Neutrophil (primary cell): ENCODE measurements around the gene S1PR4.

Source experiments
- H3K27ac ChIP-seq: fragments of 200-600 bp; sonication (generic); 2 replicates; pipeline ENCODE4 v1.5.1; 2016; ENCODE audit warnings: mild to moderate bottlenecking, moderate library complexity
- H3K27me3 ChIP-seq: fragments of 200-600 bp; sonication (generic); 2 replicates; pipeline ENCODE4 v1.6.0; 2016; ENCODE audit warnings: mild to moderate bottlenecking
- H3K36me3 ChIP-seq: fragments of 200-600 bp; sonication (generic); 2 replicates; pipeline ENCODE4 v1.5.1; 2017
- H3K4me1 ChIP-seq, 2 experiments: fragments of 200-600 bp in 1 of 2; sonication (generic) in 1 of 2; 1 replicate in 1 of 2; 2 replicates in 1 of 2; pipeline versions ENCODE4 v1.5.1 to v1.6.1; 2013 to 2016; ENCODE audit warnings: low read depth in 1 of 2, low read length in 1 of 2, mild to moderate bottlenecking in 1 of 2, moderate library complexity in 1 of 2; ENCODE audit not compliant: control insufficient read depth in 1 of 2, insufficient read depth in 1 of 2
- H3K4me3 ChIP-seq, 2 experiments: fragments of 200-600 bp in 1 of 2; sonication (generic) in 1 of 2; 1 replicate in 1 of 2; 2 replicates in 1 of 2; pipeline ENCODE4 v1.5.1; 2013 to 2016; ENCODE audit warnings: low read depth in 1 of 2, low read length in 1 of 2, mild to moderate bottlenecking in 1 of 2, moderate library complexity in 1 of 2
- H3K9me3 ChIP-seq: fragments of 200-600 bp; sonication (generic); 2 replicates; pipeline ENCODE4 v1.5.1; 2016
- TF ChIP-seq, protein P1 (sequence below): fragments of 200-600 bp; sonication (generic); IDR thresholded peaks from 2 replicates; pipeline ENCODE4 v1.5.1; 2016; ENCODE audit warnings: antibody characterized with exemption

Gene S1PR4

DNA sequence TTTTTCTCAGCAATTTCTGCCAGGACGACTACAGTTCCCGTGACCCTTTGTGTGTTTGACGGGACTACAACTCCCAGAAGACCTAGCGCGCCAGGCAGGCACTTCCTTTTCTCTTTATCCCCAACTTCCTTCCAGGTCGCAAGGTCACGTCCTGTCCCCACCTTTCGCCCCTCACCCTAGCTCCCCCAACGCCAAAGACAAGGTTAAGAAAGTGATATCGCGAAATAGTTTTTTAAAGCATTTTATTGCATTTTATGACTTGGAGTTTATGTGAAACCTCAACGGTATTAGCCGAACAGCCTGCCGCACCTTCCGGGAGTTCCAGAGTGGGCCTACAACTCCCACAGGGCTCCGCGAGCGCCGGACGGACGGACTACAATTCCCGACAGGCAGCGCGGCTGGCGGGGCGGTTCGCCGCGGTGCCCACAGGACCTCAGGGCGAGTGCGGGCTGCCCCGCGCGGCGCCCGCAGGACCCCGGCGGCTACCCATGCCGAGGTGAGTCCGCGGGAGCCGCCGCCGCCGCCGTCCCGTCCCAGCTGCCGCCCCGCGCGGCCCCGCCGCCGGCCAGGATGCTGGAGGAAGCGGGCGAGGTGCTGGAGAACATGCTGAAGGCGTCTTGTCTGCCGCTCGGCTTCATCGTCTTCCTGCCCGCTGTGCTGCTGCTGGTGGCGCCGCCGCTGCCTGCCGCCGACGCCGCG lies 7.0 kb downstream of the S1PR4 start, which contains the start of gene NCLN:
Gene NCLN, plus strand, starts transcription at position 470 of the 699 bp plus-strand sequence. Its CDS starts 101 bp downstream, at position 571.
- peak within 1 kb of the TSS; percentile 94 for H3K27ac ChIP-seq
- no peaks in the 10 kb centered on the region for H3K9me3 ChIP-seq
- peaks cover 85 to 95% of the 10 kb centered on the region in 2 experiments for H3K4me1 ChIP-seq
- peaks cover 42% of the 10 kb centered on the region for H3K36me3 ChIP-seq
- TF ChIP-seq, protein P1, sequence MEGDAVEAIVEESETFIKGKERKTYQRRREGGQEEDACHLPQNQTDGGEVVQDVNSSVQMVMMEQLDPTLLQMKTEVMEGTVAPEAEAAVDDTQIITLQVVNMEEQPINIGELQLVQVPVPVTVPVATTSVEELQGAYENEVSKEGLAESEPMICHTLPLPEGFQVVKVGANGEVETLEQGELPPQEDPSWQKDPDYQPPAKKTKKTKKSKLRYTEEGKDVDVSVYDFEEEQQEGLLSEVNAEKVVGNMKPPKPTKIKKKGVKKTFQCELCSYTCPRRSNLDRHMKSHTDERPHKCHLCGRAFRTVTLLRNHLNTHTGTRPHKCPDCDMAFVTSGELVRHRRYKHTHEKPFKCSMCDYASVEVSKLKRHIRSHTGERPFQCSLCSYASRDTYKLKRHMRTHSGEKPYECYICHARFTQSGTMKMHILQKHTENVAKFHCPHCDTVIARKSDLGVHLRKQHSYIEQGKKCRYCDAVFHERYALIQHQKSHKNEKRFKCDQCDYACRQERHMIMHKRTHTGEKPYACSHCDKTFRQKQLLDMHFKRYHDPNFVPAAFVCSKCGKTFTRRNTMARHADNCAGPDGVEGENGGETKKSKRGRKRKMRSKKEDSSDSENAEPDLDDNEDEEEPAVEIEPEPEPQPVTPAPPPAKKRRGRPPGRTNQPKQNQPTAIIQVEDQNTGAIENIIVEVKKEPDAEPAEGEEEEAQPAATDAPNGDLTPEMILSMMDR: peak; percentile 39
- H3K27me3 ChIP-seq: no peaks in the 10 kb centered on the region
- H3K4me3 ChIP-seq: peak within 1 kb of the TSS; percentile 72 to 96

DNA sequence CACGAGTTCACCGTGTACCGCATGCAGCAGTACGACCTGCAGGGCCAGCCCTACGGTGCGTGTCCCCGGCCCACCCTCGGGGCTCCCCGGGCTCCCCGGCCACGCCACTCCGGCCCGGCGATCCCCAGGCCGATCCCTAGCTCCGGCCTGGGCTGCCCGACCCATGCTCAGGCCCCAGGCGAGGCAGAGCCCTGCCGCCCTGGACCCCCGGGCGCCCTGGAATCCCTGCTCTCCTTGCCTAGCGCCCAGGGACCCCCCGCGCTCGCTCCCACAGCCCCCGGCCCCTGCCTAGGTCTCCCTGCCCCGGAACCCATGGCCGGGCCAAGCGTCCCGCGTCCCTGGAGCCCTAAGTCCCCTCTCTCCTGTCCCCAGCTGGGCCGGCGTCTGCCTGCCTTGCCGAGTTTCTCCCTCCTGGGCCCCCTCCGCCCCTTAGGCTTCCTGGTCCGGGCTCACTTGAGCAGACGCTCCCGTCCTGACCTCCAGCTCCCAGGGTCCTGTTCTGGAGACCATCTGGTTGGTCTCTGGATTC lies 7.7 kb downstream of the S1PR4 start:
- H3K4me3 ChIP-seq: peak overlapping the region; percentile 72 to 96
- TF ChIP-seq, protein P1: no peak
- H3K9me3 ChIP-seq: no peaks in the 10 kb centered on the region
- H3K36me3 ChIP-seq: peaks cover 36% of the 10 kb centered on the region
- H3K27ac ChIP-seq: peak overlapping the region; percentile 94
- H3K27me3 ChIP-seq: no peaks in the 10 kb centered on the region
- H3K4me1 ChIP-seq: peaks cover 92 to 95% of the 10 kb centered on the region in 2 experiments

- H3K9me3 ChIP-seq: no peaks in the 10 kb centered on the region
- TF ChIP-seq, protein P1: no peak
- peaks cover 92% of the 10 kb centered on the region in 2 experiments for H3K4me1 ChIP-seq
- H3K27ac ChIP-seq: peak overlapping the region; percentile 94
- no peaks in the 10 kb centered on the region for H3K27me3 ChIP-seq
- peaks cover 27% of the 10 kb centered on the region for H3K36me3 ChIP-seq
- H3K4me3 ChIP-seq: peak overlapping the region; percentile 72 to 96
These were observed 8.5 kb downstream of the S1PR4 start for GRCh38 chr19:3186891-3187661.

DNA sequence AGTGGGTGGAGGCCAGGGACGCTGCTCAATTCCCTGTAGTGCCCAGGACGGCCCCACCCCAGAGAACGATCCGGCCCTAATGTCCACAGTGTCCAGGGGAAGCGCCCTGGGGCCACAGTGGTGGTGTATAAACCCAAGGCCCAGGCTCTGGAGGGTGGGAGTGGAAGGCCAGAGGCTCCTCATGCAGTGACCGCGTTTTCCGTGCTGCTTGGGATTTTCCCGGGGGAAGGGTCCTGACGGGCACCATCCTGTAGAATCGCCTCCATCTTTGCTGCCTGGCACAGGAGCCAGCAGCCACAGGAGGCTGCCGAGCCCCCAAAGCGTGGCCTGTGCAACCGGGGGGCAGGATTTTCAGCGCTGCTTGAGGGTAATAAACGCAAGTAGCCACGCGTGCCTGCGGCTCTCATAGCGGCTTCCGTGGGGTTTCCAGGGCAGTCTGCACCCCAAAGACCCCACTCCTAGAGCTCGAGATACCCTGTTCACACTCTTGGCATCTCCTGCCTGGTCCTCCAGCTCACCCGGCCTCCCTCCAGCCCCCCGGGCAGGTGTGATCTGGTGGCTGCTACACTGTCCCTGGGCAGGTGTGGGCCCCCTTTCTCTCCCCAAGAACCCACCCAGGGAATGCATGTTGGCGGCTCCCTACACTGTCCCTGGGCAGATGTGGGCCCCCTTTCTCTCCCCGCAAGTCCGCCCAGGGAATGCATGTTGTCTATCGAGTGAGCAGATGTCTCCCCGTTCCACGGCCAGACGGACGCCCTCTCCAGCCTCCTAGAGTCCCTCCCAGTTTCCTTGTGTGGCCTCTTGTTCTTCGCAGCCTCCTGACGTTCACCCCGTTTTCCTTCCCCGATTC lies 9.3 kb downstream of the S1PR4 start:
- TF ChIP-seq, protein P1: no peak
- peak overlapping the region; percentile 72 to 96 for H3K4me3 ChIP-seq
- H3K36me3 ChIP-seq: peaks cover 21% of the 10 kb centered on the region
- H3K27ac ChIP-seq: peak overlapping the region; percentile 94
- no peaks in the 10 kb centered on the region for H3K9me3 ChIP-seq
- peaks cover 84 to 88% of the 10 kb centered on the region in 2 experiments for H3K4me1 ChIP-seq
- H3K27me3 ChIP-seq: no peaks in the 10 kb centered on the region
